CD14-positive monocyte (primary cell): ENCODE measurements around the gene SCAF11. TPM values are rescaled to one million over a fixed set of nuclear protein-coding genes. Genes with fewer than 3 reads are reported as not detected.

Source experiments
- DNase-seq, 3 donors: peaks; one replicate each; pipeline ENCODE4 v3.0.0-alpha.2; 2011 to 2022
- H2AFZ ChIP-seq: 2 replicates; pipeline ENCODE4 v1.6.0; 2012; ENCODE audit warnings: mild to moderate bottlenecking, low read depth, low read length, inconsistent platforms; ENCODE audit not compliant: insufficient read depth, poor library complexity, severe bottlenecking
- H3K27ac ChIP-seq, 2 donors: 1 replicate in 1 of 2; 2 replicates in 1 of 2; pipeline ENCODE4 v1.5.1; 2012 to 2013; ENCODE audit warnings: low read length in 2 of 2, control low read depth in 1 of 2, inconsistent platforms in 1 of 2, low read depth in 1 of 2, mild to moderate bottlenecking in 1 of 2
- H3K27me3 ChIP-seq, 2 donors: one replicate each; pipeline versions ENCODE4 v1.6.0 to v1.6.1; 2011 to 2013; ENCODE audit warnings: low read length in 2 of 2; ENCODE audit not compliant: control insufficient read depth in 2 of 2, insufficient read depth in 2 of 2
- H3K36me3 ChIP-seq, 2 donors: replicated peaks in 1 of 2; 1 replicate in 1 of 2; 2 replicates in 1 of 2; pipeline versions ENCODE4 v1.5.1 to v1.6.1; 2012 to 2013; ENCODE audit warnings: low read length in 2 of 2, control low read depth in 1 of 2, inconsistent platforms in 1 of 2, mild to moderate bottlenecking in 1 of 2; ENCODE audit not compliant: insufficient read depth in 2 of 2, control insufficient read depth in 1 of 2
- H3K4me1 ChIP-seq, 2 donors: 1 replicate in 1 of 2; 2 replicates in 1 of 2; pipeline versions ENCODE4 v1.5.1 to v1.6.1; 2012 to 2013; ENCODE audit warnings: low read length in 2 of 2, control low read depth in 1 of 2, inconsistent platforms in 1 of 2, mild to moderate bottlenecking in 1 of 2, moderate library complexity in 1 of 2; ENCODE audit not compliant: insufficient read depth in 2 of 2, control insufficient read depth in 1 of 2
- H3K4me2 ChIP-seq: replicated peaks from 2 replicates; pipeline ENCODE3; 2012; ENCODE audit warnings: low read length, moderate library complexity, mild to moderate bottlenecking; ENCODE audit not compliant: poor library complexity, severe bottlenecking; ENCODE audit errors: extremely low read depth
- H3K4me3 ChIP-seq, 3 experiments: fragments of 200-600 bp in 1 of 3; sonication (generic) in 1 of 3; replicated peaks in 1 of 3; 1 replicate in 2 of 3; 2 replicates in 1 of 3; pipeline ENCODE4 v1.5.1; 2011 to 2013; ENCODE audit warnings: low read length in 3 of 3, mild to moderate bottlenecking in 3 of 3, control low read depth in 2 of 3, low read depth in 2 of 3, inconsistent platforms in 1 of 3, moderate library complexity in 1 of 3
- H3K79me2 ChIP-seq: 2 replicates; pipeline ENCODE4 v1.6.0; 2012; ENCODE audit warnings: mild to moderate bottlenecking, control low read depth, inconsistent platforms, low read length, moderate library complexity; ENCODE audit not compliant: insufficient read depth
- H3K9ac ChIP-seq: 2 replicates; pipeline ENCODE4 v1.6.0; 2017; ENCODE audit warnings: low read length, mild to moderate bottlenecking; ENCODE audit not compliant: insufficient read depth, poor library complexity, severe bottlenecking
- H3K9me3 ChIP-seq, 2 donors: replicated peaks in 1 of 2; 1 replicate in 1 of 2; 2 replicates in 1 of 2; pipeline versions ENCODE4 v1.5.1 to v1.6.1; 2012 to 2013; ENCODE audit warnings: low read length in 2 of 2, control low read depth in 1 of 2; ENCODE audit not compliant: control insufficient read depth in 1 of 2, insufficient read depth in 1 of 2
- H4K20me1 ChIP-seq: 2 replicates; pipeline ENCODE4 v1.6.0; 2012; ENCODE audit warnings: mild to moderate bottlenecking, low read length, control low read depth, moderate library complexity; ENCODE audit not compliant: insufficient read depth
- H3K27ac Mint-ChIP-seq, 7 donors: one replicate each; pipeline ENCODE4 v1.8.0; 2020; ENCODE audit warnings: mild to moderate bottlenecking in 7 of 7, mixed read lengths in 7 of 7, moderate library complexity in 6 of 7, inconsistent platforms in 2 of 7
- H3K27me3 Mint-ChIP-seq, 3 donors: one replicate each; pipeline ENCODE4 v1.8.0; 2021 to 2022; ENCODE audit warnings: low read depth in 3 of 3, mild to moderate bottlenecking in 3 of 3, mixed read lengths in 3 of 3, moderate library complexity in 3 of 3, inconsistent platforms in 1 of 3
- H3K36me3 Mint-ChIP-seq, 2 donors: one replicate each; pipeline ENCODE4 v1.8.0; 2020; ENCODE audit warnings: mixed read lengths in 2 of 2, inconsistent platforms in 1 of 2, mild to moderate bottlenecking in 1 of 2
- H3K4me1 Mint-ChIP-seq: one replicate; pipeline ENCODE4 v1.8.0; 2020; ENCODE audit warnings: mild to moderate bottlenecking, mixed read lengths
- H3K4me3 Mint-ChIP-seq, 2 donors: one replicate each; pipeline ENCODE4 v1.8.0; 2020; ENCODE audit warnings: mild to moderate bottlenecking in 2 of 2, mixed read lengths in 2 of 2, moderate library complexity in 1 of 2
- H3K9me3 Mint-ChIP-seq, 7 donors: one replicate each; pipeline ENCODE4 v1.8.0; 2020 to 2022; ENCODE audit warnings: mixed read lengths in 7 of 7, mild to moderate bottlenecking in 6 of 7, moderate library complexity in 6 of 7, inconsistent platforms in 2 of 7
- WGBS: methylation state at CpG from one replicate; pipeline ENCODE4 v1.1.5; 2013; ENCODE audit warnings: missing lambda C conversion rate; ENCODE audit not compliant: insufficient coverage; 5-methylcytosine and 5-hydroxymethylcytosine counted together
- intact Hi-C, 2 donors: fragments of 100-400 bp; cut with micrococcal nuclease; formaldehyde crosslinking; loops; one replicate each; pipeline versions ENCODE4 v1.15.0 to v1.15.1; 2023
- polyA plus RNA-seq, 3 donors: library from polyadenylated mRNA; depleted of rRNA in 1 of 3; unstranded in 2 of 3; stranded (reverse) in 1 of 3; fragments of 300-500 nt in 2 of 3; fragments of >200 nt in 1 of 3; fragmentation: Illumina TruSeq in 2 of 3; gene quantifications; 1 replicate in 2 of 3; 2 replicates in 1 of 3; pipeline ENCODE4 v1.2.3, GENCODE V29; 2012 to 2021
- TF ChIP-seq, protein P1 (sequence below): fragments of 200-600 bp; IDR thresholded peaks from one replicate; pipeline ENCODE4 v1.8.0; 2022; ENCODE audit warnings: antibody characterized with exemption, mild to moderate bottlenecking

Gene SCAF11
- polyA plus RNA-seq, 3 donors, result 32.6 to 73.4 (median 56.1) TPM

DNA sequence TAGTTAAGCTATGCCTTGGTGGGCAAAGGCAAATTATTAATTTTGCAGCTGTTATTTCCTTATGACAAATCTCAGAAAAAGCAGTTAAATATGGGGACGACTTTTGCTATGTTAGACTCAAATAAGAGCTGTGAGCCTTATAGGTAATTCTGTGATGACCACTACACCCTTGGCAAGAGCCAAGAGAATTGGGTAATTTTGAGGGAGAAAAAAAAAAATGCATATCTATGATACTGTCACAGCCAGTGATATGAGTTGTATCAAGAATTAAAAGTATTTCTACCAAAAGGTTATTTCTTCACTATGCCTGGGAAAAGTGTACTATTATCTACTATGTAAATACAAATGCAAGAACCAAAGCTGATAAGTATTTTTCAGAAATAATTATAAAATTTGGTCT is 43.9 kb downstream of the SCAF11 start:
- Histone ChIP-seq H3K27me3 (no peaks in the 10 kb centered on the region), H4K20me1 (peaks cover 38% of the 10 kb centered on the region), H2AFZ (no peak overlapping the region), H3K9me3 (no peaks in the 10 kb centered on the region), H3K4me1 (no peaks in the 10 kb centered on the region), H3K36me3 (peaks cover 77 to 92% of the 10 kb centered on the region in 2 donors), H3K27ac (no peak overlapping the region), H3K4me2 (no peak overlapping the region), H3K79me2 (peaks cover 8% of the 10 kb centered on the region), H3K9ac (no peak overlapping the region), H3K4me3 (no peak overlapping the region)
- Mint-ChIP-seq H3K4me3 (no peak overlapping the region), H3K27ac (peak overlapping the region in 1 of 7 donors; percentile 37), H3K4me1 (no peaks in the 10 kb centered on the region), H3K27me3 (peaks cover 0 to 2% (median 0%) of the 10 kb centered on the region in 3 donors), H3K36me3 (peaks cover 75 to 80% of the 10 kb centered on the region in 2 donors), H3K9me3 (no peaks in the 10 kb centered on the region)
- TF ChIP-seq, protein P1, sequence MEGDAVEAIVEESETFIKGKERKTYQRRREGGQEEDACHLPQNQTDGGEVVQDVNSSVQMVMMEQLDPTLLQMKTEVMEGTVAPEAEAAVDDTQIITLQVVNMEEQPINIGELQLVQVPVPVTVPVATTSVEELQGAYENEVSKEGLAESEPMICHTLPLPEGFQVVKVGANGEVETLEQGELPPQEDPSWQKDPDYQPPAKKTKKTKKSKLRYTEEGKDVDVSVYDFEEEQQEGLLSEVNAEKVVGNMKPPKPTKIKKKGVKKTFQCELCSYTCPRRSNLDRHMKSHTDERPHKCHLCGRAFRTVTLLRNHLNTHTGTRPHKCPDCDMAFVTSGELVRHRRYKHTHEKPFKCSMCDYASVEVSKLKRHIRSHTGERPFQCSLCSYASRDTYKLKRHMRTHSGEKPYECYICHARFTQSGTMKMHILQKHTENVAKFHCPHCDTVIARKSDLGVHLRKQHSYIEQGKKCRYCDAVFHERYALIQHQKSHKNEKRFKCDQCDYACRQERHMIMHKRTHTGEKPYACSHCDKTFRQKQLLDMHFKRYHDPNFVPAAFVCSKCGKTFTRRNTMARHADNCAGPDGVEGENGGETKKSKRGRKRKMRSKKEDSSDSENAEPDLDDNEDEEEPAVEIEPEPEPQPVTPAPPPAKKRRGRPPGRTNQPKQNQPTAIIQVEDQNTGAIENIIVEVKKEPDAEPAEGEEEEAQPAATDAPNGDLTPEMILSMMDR, result no peak
- DNase-seq, result no peak
- no CpG with 5 or more reads among the region's 1 CpG for WGBS
- intact Hi-C loops, result no loop called here

DNA sequence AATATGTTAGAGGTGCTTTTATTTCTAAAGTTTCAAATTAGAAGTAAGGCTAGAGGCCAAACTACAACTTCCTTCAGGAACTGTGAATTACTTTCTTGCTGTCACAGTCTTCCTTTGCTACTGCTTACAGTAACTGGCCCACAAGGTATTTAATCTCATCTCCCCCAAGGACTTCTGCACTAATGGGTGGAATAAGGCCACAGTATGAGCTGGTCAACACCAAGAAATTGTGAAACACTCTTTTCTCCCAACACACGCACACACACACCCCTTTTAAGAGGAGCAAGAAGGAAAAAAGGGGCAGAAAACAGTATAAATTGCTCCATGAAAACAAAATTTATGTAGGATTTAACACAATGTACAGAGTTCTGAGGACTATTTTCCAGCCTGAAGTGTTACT is 45.6 kb downstream of the SCAF11 start:
- Histone ChIP-seq H3K79me2 (peaks cover 9% of the 10 kb centered on the region), H3K4me1 (no peaks in the 10 kb centered on the region), H3K27me3 (no peaks in the 10 kb centered on the region), H3K27ac (peak overlapping the region in 1 of 2 donors; percentile 14), H3K4me2 (no peak overlapping the region), H2AFZ (no peak overlapping the region), H4K20me1 (peaks cover 50% of the 10 kb centered on the region), H3K4me3 (no peak overlapping the region), H3K36me3 (peaks cover 91 to 99% of the 10 kb centered on the region in 2 donors), H3K9ac (no peak overlapping the region), H3K9me3 (no peaks in the 10 kb centered on the region)
- Mint-ChIP-seq H3K4me1 (no peaks in the 10 kb centered on the region), H3K27ac (peak overlapping the region in 2 of 7 donors; percentile 9 to 39), H3K4me3 (no peak overlapping the region), H3K9me3 (no peaks in the 10 kb centered on the region), H3K36me3 (peaks cover 82 to 86% of the 10 kb centered on the region in 2 donors), H3K27me3 (peaks cover 0 to 2% (median 0%) of the 10 kb centered on the region in 3 donors)
- intact Hi-C loops, result no loop called here
- no peak for DNase-seq
- TF ChIP-seq, protein P1, result no peak
- no CpG with 5 or more reads among the region's 1 CpG for WGBS
